ENCODE measurements around the gene PPP2R5C.
A peak's percentile ranks its signal among the peaks of the same experiment; 100 is the strongest.

Gene PPP2R5C

DNA sequence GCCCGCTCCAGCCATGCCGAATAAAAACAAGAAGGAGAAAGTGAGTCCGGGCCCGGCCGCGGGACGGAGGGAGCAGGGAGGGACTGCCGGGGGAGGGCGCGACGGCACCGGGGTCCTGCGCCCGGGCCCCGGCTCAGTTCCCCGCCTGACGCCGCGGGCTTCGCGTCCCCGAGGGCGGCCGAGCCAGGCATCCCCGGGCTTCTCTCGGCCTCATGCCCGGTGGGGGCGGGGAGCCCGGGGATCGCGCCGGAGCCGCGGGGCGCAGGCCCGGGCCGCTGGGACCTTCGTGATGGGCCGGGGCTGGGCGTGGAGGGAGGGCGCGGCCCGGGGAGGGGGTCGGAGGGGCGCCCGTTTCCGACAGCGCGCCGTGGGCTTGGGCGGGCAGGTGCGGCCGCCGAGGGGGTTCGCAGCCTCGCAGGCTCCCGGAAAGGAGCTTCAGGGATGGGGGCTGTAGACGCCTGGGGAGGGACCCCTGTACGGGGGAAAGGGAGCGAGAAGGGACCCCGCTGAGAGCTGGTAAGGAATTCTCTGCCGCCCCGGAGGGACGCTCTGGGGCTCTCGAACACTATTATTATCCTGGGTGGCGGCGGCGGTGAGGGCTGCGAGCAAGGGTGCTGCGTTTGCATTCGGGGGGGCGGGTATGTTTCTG lies 496 bp downstream of the PPP2R5C start (continued):
- TF ChIP-seq, protein P1, sequence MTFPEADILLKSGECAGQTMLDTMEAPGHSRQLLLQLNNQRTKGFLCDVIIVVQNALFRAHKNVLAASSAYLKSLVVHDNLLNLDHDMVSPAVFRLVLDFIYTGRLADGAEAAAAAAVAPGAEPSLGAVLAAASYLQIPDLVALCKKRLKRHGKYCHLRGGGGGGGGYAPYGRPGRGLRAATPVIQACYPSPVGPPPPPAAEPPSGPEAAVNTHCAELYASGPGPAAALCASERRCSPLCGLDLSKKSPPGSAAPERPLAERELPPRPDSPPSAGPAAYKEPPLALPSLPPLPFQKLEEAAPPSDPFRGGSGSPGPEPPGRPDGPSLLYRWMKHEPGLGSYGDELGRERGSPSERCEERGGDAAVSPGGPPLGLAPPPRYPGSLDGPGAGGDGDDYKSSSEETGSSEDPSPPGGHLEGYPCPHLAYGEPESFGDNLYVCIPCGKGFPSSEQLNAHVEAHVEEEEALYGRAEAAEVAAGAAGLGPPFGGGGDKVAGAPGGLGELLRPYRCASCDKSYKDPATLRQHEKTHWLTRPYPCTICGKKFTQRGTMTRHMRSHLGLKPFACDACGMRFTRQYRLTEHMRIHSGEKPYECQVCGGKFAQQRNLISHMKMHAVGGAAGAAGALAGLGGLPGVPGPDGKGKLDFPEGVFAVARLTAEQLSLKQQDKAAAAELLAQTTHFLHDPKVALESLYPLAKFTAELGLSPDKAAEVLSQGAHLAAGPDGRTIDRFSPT (tag by site-specific recombination; IDR thresholded peaks at IDR 0.05), result no peak
- TF ChIP-seq ZNF560 (tag by site-specific recombination; IDR thresholded peaks at IDR 0.05; ENCODE audit: borderline replicate concordance) (no peak), ZNF76 (tag by site-specific recombination; IDR thresholded peaks at IDR 0.05; ENCODE audit: borderline replicate concordance, low read depth) (no peak), ATF2 (tag by site-specific recombination; IDR thresholded peaks at IDR 0.05; ENCODE audit: low read depth) (no peak), ZNF121 (tag by site-specific recombination; IDR thresholded peaks at IDR 0.05) (no peak), ZNF555 (tag by site-specific recombination; conservative IDR thresholded peaks at IDR 0.05) (no peak), ZNF2 (tag by site-specific recombination; IDR thresholded peaks at IDR 0.05) (no peak), PBX3 (CRISPR knock-in tag; IDR thresholded peaks at IDR 0.05) (no peak), ZNF621 (tag by site-specific recombination; IDR thresholded peaks at IDR 0.05) (no peak), ZNF175 (tag by site-specific recombination; IDR thresholded peaks at IDR 0.05) (no peak), TCF7L2 (IDR thresholded peaks at IDR 0.05; ENCODE audit: borderline replicate concordance, low read depth, low read length) (no peak), ZBTB20 (tag by site-specific recombination; IDR thresholded peaks at IDR 0.05) (peak; percentile 73), ZEB2 (tag by site-specific recombination; IDR thresholded peaks at IDR 0.05) (no peak), MYNN (tag by site-specific recombination; IDR thresholded peaks at IDR 0.05; ENCODE audit: borderline replicate concordance) (no peak), ZNF792 (tag by site-specific recombination; IDR thresholded peaks at IDR 0.05) (no peak), ZNF350 (tag by site-specific recombination; IDR thresholded peaks at IDR 0.05) (no peak), ZNF624 (tag by site-specific recombination; IDR thresholded peaks at IDR 0.05) (no peak), ZNF596 (tag by site-specific recombination; IDR thresholded peaks at IDR 0.05) (no peak), ZNF544 (tag by site-specific recombination; IDR thresholded peaks at IDR 0.05) (no peak), ZSCAN16 (tag by site-specific recombination; IDR thresholded peaks at IDR 0.05) (no peak), ZNF211 (tag by site-specific recombination; IDR thresholded peaks at IDR 0.05; ENCODE audit: low read depth) (no peak), ZNF112 (tag by site-specific recombination; IDR thresholded peaks at IDR 0.05) (no peak), ZNF341 (tag by site-specific recombination; IDR thresholded peaks at IDR 0.05; ENCODE audit: low read depth) (no peak), ZNF19 (tag by site-specific recombination; IDR thresholded peaks at IDR 0.05; ENCODE audit: low read depth) (no peak), ZNF248 (tag by site-specific recombination; IDR thresholded peaks at IDR 0.05) (no peak)
- TF ChIP-seq, protein P2, sequence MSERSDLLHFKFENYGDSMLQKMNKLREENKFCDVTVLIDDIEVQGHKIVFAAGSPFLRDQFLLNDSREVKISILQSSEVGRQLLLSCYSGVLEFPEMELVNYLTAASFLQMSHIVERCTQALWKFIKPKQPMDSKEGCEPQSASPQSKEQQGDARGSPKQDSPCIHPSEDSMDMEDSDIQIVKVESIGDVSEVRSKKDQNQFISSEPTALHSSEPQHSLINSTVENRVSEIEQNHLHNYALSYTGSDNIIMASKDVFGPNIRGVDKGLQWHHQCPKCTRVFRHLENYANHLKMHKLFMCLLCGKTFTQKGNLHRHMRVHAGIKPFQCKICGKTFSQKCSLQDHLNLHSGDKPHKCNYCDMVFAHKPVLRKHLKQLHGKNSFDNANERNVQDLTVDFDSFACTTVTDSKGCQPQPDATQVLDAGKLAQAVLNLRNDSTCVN (tag by site-specific recombination; optimal IDR thresholded peaks at IDR 0.05), result peak; percentile 40
- TF ChIP-seq, protein P3, sequence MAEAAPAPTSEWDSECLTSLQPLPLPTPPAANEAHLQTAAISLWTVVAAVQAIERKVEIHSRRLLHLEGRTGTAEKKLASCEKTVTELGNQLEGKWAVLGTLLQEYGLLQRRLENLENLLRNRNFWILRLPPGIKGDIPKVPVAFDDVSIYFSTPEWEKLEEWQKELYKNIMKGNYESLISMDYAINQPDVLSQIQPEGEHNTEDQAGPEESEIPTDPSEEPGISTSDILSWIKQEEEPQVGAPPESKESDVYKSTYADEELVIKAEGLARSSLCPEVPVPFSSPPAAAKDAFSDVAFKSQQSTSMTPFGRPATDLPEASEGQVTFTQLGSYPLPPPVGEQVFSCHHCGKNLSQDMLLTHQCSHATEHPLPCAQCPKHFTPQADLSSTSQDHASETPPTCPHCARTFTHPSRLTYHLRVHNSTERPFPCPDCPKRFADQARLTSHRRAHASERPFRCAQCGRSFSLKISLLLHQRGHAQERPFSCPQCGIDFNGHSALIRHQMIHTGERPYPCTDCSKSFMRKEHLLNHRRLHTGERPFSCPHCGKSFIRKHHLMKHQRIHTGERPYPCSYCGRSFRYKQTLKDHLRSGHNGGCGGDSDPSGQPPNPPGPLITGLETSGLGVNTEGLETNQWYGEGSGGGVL (tag by site-specific recombination; IDR thresholded peaks at IDR 0.05), result peak; percentile 48; the same call in 1 of the 2 replicates
- TF ChIP-seq, protein P4, sequence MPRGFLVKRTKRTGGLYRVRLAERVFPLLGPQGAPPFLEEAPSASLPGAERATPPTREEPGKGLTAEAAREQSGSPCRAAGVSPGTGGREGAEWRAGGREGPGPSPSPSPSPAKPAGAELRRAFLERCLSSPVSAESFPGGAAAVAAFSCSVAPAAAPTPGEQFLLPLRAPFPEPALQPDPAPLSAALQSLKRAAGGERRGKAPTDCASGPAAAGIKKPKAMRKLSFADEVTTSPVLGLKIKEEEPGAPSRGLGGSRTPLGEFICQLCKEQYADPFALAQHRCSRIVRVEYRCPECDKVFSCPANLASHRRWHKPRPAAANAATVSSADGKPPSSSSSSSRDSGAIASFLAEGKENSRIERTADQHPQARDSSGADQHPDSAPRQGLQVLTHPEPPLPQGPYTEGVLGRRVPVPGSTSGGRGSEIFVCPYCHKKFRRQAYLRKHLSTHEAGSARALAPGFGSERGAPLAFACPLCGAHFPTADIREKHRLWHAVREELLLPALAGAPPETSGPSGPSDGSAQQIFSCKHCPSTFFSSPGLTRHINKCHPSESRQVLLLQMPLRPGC (tag by site-specific recombination; IDR thresholded peaks at IDR 0.05), result no peak
- TF ChIP-seq, protein P5, sequence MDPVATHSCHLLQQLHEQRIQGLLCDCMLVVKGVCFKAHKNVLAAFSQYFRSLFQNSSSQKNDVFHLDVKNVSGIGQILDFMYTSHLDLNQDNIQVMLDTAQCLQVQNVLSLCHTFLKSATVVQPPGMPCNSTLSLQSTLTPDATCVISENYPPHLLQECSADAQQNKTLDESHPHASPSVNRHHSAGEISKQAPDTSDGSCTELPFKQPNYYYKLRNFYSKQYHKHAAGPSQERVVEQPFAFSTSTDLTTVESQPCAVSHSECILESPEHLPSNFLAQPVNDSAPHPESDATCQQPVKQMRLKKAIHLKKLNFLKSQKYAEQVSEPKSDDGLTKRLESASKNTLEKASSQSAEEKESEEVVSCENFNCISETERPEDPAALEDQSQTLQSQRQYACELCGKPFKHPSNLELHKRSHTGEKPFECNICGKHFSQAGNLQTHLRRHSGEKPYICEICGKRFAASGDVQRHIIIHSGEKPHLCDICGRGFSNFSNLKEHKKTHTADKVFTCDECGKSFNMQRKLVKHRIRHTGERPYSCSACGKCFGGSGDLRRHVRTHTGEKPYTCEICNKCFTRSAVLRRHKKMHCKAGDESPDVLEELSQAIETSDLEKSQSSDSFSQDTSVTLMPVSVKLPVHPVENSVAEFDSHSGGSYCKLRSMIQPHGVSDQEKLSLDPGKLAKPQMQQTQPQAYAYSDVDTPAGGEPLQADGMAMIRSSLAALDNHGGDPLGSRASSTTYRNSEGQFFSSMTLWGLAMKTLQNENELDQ (tag by site-specific recombination; IDR thresholded peaks at IDR 0.05; ENCODE audit: low read depth), result no peak

All from HEK293 (cell line).